22Rv1 (cell line): Measurements from ENCODE around the gene PRDM2.

Experiments
- H3K27ac ChIP-seq: fragments of 450-650 bp; 2 replicates; pipeline ENCODE4 v1.5.1; 2017
- ZFX ChIP-seq: fragments of 450-650 bp; IDR thresholded peaks from 2 replicates; pipeline ENCODE4 v1.6.1; 2017; ENCODE audit warnings: antibody characterized with exemption, borderline replicate concordance
- TF ChIP-seq, protein P1 (sequence below): fragments of 450-650 bp; IDR thresholded peaks from 2 replicates; pipeline ENCODE4 v1.5.1; 2017; ENCODE audit warnings: mild to moderate bottlenecking

PRDM2 gene

DNA sequence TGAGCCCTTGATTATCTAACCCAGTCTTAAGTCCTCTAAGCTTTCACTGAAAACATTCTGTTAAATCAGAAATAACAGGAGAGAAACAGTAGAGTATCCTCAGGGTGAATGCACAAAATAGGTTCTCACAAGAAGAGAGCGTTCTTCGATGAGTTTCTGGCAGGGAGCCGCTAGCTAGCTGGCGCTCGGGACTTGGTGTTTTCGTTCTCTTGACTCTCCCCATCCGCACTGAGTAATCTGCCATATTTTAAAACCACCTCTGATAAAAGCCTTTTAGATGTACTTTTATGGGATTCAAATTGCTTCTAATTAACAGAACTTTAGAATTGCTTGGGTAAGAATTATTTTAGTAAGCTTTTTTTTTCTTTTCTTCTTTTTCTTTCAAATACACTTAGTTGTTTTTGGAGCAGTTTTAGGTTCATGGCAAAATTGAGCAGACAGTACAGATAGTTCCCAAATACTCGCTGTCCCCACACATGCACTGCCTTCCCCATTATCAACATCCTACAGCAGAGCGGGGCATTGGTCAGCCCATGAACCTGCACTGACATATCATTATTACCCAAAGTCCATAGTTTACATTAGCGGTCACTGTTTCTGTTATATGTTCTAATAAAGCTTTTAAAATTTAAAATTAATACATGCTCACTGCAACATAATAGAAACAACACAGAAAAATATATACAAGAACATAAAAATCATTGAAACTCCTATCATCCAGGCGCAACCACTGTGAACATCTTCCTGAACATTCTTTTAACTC is 35.4 kb downstream of the PRDM2 start:
- no peak overlapping the region for H3K27ac ChIP-seq
- TF ChIP-seq, protein P1, sequence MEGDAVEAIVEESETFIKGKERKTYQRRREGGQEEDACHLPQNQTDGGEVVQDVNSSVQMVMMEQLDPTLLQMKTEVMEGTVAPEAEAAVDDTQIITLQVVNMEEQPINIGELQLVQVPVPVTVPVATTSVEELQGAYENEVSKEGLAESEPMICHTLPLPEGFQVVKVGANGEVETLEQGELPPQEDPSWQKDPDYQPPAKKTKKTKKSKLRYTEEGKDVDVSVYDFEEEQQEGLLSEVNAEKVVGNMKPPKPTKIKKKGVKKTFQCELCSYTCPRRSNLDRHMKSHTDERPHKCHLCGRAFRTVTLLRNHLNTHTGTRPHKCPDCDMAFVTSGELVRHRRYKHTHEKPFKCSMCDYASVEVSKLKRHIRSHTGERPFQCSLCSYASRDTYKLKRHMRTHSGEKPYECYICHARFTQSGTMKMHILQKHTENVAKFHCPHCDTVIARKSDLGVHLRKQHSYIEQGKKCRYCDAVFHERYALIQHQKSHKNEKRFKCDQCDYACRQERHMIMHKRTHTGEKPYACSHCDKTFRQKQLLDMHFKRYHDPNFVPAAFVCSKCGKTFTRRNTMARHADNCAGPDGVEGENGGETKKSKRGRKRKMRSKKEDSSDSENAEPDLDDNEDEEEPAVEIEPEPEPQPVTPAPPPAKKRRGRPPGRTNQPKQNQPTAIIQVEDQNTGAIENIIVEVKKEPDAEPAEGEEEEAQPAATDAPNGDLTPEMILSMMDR: no peak
- TF ChIP-seq ZFX: no peak

DNA sequence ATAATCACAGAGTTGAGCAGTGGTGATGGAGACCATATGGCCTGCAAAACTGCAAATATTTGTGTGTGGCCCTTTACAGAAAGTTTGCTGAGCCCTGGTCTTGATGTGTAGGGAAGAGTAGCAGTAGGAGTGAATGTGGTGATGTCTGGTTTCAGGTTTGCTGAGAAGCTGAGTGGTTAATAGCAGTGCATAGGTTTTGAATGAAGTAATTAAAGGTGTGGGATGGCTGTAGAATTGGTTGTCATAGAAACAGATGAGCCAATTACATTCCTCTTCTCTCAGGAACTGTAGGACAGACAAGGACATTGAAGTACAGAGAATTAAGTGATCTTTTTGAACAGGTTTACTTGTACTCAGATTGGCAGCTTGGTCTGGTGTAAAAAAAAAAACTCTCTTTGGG is 37.4 kb downstream of the PRDM2 start:
- TF ChIP-seq ZFX: no peak
- TF ChIP-seq, protein P1: no peak
- H3K27ac ChIP-seq: no peak overlapping the region

DNA sequence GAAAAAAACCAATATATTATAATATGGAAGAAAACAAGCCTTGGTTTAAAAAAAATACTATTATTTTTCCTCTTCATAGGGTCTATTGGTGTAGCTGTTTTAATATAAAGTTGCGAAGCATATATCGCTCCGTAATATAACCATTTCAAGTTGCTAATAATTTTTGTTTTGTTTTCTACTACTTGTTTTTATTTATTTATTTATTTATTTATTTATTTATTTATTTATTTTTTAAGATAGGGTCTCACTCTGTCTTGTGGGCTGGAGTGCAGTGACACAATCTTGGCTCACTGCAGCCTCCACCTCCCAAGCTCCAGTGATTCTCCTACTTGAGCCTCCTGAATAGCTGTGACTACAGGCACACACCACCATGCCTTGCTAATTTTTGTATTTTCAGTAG is 46.4 kb downstream of the PRDM2 start:
- H3K27ac ChIP-seq: no peak overlapping the region
- no peak for TF ChIP-seq ZFX
- TF ChIP-seq, protein P1: no peak

DNA sequence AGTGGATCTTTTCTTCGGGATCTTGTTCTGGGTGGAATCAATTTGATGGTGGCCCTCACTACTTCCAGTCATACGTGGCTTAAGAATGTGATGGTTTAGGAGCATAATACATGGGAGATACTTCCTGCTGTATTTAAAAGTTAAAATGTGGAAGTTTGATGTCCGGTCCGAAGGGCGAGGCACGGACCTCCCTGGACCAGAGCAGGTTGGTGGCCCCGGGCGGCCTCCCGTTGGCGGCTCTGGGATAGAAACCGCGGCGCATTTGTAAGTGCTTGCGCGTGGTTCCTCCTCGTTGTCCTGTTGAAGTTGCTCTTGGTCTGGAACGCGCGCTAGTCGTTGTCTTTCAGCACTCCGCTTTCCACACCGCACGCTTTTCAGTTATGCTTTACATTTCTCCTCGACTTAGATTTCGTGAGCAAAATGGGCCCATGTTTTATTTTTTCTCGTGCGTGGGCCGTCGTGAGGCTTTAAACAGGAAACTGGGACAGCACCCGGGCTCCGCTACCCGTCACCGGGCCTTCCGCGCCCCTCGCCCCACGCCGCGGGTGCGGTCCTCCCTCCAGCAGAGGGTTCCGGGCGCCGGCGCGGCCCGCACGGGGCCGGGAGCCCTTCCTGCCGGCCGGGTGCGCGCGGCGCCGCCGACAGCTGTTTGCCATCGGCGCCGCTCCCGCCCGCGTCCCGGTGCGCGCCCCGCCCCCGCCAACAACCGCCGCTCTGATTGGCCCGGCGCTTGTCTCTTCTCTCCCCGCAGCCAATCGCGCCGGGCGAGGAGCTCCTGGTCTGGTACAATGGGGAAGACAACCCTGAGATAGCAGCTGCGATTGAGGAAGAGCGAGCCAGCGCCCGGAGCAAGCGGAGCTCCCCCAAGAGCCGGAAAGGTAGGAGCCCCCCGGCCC is 48.9 kb downstream of the PRDM2 start:
- H3K27ac ChIP-seq: peak overlapping the region; percentile 77
- TF ChIP-seq, protein P1: peak; percentile 35
- TF ChIP-seq ZFX: no peak

DNA sequence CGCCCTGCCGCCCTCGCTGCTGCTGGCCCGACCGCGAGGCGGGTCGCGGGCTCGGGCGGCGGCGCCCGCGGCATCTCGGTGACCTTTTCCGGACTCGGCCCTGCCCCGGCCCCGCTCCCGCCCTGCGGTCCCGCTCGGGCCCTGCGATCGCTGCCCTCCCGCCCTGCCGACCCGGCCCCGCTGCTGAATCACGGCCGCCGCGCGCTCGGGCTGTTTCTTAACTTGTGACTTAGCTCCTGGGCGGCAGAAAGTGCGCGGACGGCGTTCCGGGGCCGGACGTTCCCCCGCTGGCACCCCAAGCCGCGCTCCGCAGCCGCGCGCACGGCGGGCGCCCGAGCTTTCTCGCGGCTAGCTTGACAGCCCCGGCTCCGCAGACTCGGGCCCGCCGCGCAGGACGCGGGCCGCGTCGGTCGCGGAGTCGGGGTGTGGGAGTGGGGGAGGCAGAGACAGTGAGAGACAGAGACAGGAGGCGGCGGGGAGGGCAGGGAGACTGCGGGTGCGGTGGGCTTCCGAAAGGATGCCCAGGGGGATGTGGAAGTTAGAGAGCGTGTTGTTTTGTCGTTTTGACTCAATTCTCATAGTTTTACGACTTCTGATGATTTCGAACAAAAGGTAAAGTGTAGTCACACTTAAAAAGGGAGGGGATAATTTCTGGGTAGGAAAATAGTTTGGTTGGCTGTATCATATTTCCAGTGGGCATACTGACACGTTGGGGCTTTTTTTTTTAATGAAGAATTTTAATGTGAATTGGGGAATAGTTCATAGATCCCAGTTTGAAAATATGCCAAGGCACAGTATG is 49.8 kb downstream of the PRDM2 start:
- peak overlapping the region; percentile 77 for H3K27ac ChIP-seq
- TF ChIP-seq, protein P1: no peak
- TF ChIP-seq ZFX: no peak

DNA sequence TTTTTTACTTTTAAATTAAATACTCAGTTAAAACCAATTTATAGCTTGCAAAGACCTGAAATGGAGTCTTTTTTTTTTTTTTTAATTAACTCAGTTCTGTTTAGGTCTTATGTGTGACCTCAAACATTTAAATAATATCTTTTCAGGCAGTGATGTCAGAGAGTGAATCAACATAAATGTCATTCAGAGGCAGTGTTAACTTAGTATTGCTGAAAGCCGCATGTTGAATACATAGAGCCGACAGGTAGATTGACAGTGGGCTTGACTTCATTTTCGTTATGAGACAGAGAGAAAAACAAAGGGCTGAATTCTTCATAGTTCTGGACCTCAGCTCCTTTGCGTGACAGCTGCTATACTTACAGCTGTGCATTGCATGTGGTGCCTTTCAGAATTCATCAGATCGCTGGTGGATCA is 51.5 kb downstream of the PRDM2 start:
- TF ChIP-seq, protein P1: no peak
- no peak for TF ChIP-seq ZFX
- H3K27ac ChIP-seq: no peak overlapping the region
